AG04450 (cell line): ENCODE measurements around the gene ZNF70. TPM values are rescaled to one million over a fixed set of nuclear protein-coding genes. Genes with fewer than 3 reads are reported as not detected.

Experiments
- CTCF ChIA-PET: fragments of 300-600, 350-600 bp; formaldehyde crosslinking; extraction: SDS; loops from one replicate; lab custom pipeline; 2022; ENCODE audit warnings: antibody characterized with exemption, inconsistent platforms; lab: Charles Lee
- POLR2A ChIA-PET: fragments of 350-600 bp; formaldehyde crosslinking; extraction: SDS; loops from one replicate; lab custom pipeline; 2021; ENCODE audit warnings: antibody characterized with exemption, inconsistent platforms; lab: Yijun Ruan, JAX
- DNase-seq: peaks from one replicate; pipeline ENCODE4 v3.0.0-alpha.2; 2011; ENCODE audit warnings: low read depth, low spot score
- H3K27ac ChIP-seq: one replicate; pipeline ENCODE4 v1.5.1; 2012; ENCODE audit warnings: low read depth, low read length, control low read depth
- H3K27me3 ChIP-seq: one replicate; pipeline ENCODE4 v1.6.0; 2012; ENCODE audit warnings: low read length; ENCODE audit not compliant: control insufficient read depth, insufficient read depth
- H3K4me3 ChIP-seq: 2 replicates; pipeline ENCODE4 v1.5.1; 2011; ENCODE audit warnings: mild to moderate bottlenecking, low read depth, low read length, control low read depth
- H3K9me3 ChIP-seq: 2 replicates; pipeline ENCODE4 v1.5.1; 2012; ENCODE audit warnings: low read length; ENCODE audit not compliant: control insufficient read depth, insufficient read depth
- polyA plus RNA-seq: library from polyadenylated mRNA; depleted of rRNA; stranded (reverse); fragments of >200 nt; gene quantifications from 2 replicates; pipeline ENCODE4 v1.2.3, GENCODE V29; 2011
- TF ChIP-seq, protein P1 (sequence below): IDR thresholded peaks from 2 replicates; pipeline ENCODE4 v1.5.1; 2011; ENCODE audit warnings: low read depth, low read length, control low read depth, inconsistent platforms

The ZNF70 gene
- polyA plus RNA-seq, 1 experiment: 1.6 TPM

GRCh38 chr22:23752090-23752691, 1.3 kb upstream of the ZNF70 start:
- CTCF ChIA-PET: interaction anchor here (1.5 to 2.0 kb wide), 2 partner anchors 16 to 97 kb away, joined by 4 to 9 read pairs; partner anchors contain the start of gene CHCHD10

GRCh38 chr22:23751441-23751996, 607 bp upstream of the ZNF70 start:
- TF ChIP-seq, protein P1, sequence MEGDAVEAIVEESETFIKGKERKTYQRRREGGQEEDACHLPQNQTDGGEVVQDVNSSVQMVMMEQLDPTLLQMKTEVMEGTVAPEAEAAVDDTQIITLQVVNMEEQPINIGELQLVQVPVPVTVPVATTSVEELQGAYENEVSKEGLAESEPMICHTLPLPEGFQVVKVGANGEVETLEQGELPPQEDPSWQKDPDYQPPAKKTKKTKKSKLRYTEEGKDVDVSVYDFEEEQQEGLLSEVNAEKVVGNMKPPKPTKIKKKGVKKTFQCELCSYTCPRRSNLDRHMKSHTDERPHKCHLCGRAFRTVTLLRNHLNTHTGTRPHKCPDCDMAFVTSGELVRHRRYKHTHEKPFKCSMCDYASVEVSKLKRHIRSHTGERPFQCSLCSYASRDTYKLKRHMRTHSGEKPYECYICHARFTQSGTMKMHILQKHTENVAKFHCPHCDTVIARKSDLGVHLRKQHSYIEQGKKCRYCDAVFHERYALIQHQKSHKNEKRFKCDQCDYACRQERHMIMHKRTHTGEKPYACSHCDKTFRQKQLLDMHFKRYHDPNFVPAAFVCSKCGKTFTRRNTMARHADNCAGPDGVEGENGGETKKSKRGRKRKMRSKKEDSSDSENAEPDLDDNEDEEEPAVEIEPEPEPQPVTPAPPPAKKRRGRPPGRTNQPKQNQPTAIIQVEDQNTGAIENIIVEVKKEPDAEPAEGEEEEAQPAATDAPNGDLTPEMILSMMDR: no peak
- peak overlapping the region; percentile 77 for H3K27ac ChIP-seq
- ChIA-PET CTCF (interaction anchor here (1.5 to 2.0 kb wide), 3 partner anchors 16 to 98 kb away, joined by 4 to 9 read pairs (median 7); partner anchors contain the start of gene CHCHD10), POLR2A (interaction anchor here (0.6 to 1.0 kb wide), 2 partner anchors 23 to 521 kb away, joined by 3 read pairs; no protein-coding TSS in a partner anchor)
- H3K4me3 ChIP-seq: peak overlapping the region; percentile 92
- DNase-seq: no peak
- no peaks in the 10 kb centered on the region; the same call in 1 of the 2 replicates for H3K9me3 ChIP-seq
- no peaks in the 10 kb centered on the region for H3K27me3 ChIP-seq

More at GRCh38 chr22:23752090-23752691, 1.3 kb upstream of the ZNF70 start:
- H3K27ac ChIP-seq: no peak overlapping the region
- no peaks in the 10 kb centered on the region for H3K27me3 ChIP-seq
- TF ChIP-seq, protein P1: no peak
- H3K4me3 ChIP-seq: no peak overlapping the region
- POLR2A ChIA-PET: no interaction called here
- DNase-seq: no peak
- H3K9me3 ChIP-seq: no peaks in the 10 kb centered on the region; the same call in 1 of the 2 replicates

- no peak overlapping the region for H3K27ac ChIP-seq
- POLR2A ChIA-PET: interaction anchor here (0.6 to 1.2 kb wide), 3 partner anchors 12 to 34 kb away, joined by 3 to 4 read pairs (median 3); partner anchors contain the start of gene C22orf15
Measured at GRCh38 chr22:23750367-23750713, 572 bp downstream of the ZNF70 start.

GRCh38 chr22:23749841-23750301, 1.0 kb downstream of the ZNF70 start:
- no peak for DNase-seq
- Histone ChIP-seq H3K27me3 (no peaks in the 10 kb centered on the region), H3K4me3 (peak overlapping the region; percentile 92), H3K9me3 (no peaks in the 10 kb centered on the region; the same call in 1 of the 2 replicates), H3K27ac (no peak overlapping the region)
- ChIA-PET CTCF (interaction anchor here (1.4 kb wide), 1 partner anchor 21 kb away, joined by 3 read pairs; no protein-coding TSS in a partner anchor), POLR2A (interaction anchor here (0.6 to 1.2 kb wide), 2 partner anchors 33 to 297 kb away, joined by 3 to 4 read pairs; no protein-coding TSS in a partner anchor)
- TF ChIP-seq, protein P1: no peak

More at GRCh38 chr22:23750367-23750713, 572 bp downstream of the ZNF70 start:
- DNase-seq: no peak
- Histone ChIP-seq H3K27me3 (no peaks in the 10 kb centered on the region), H3K9me3 (no peaks in the 10 kb centered on the region; the same call in 1 of the 2 replicates), H3K4me3 (peak overlapping the region; percentile 92)
- TF ChIP-seq, protein P1: no peak
- CTCF ChIA-PET: interaction anchor here (1.5 kb wide), 1 partner anchor 19 kb away, joined by 7 read pairs; no protein-coding TSS in a partner anchor
